ENCODE data around the gene TBC1D22A.

TBC1D22A gene

GRCh38 chr22:46835693-46836092, 73.2 kb downstream of the TBC1D22A start:
- no peak for DNase-seq

- DNase-seq, result peak; percentile 19
These were observed 79.1 kb downstream of the TBC1D22A start for GRCh38 chr22:46841522-46841921.

GRCh38 chr22:46842606-46843005, 80.2 kb downstream of the TBC1D22A start:
- no peak for DNase-seq

GRCh38 chr22:46843821-46844255, 81.4 kb downstream of the TBC1D22A start:
- peak; percentile 33 for DNase-seq

GRCh38 chr22:46844606-46845210, 82.3 kb downstream of the TBC1D22A start:
- DNase-seq, result no peak

GRCh38 chr22:46845296-46846149, 83.1 kb downstream of the TBC1D22A start:
- peak; percentile 68 for DNase-seq

GRCh38 chr22:46846150-46846831, 83.8 kb downstream of the TBC1D22A start:
- no peak for DNase-seq

GRCh38 chr22:46846832-46847355, 84.4 kb downstream of the TBC1D22A start:
- DNase-seq, result no peak

GRCh38 chr22:46848197-46848596, 85.7 kb downstream of the TBC1D22A start:
- peak; percentile 40 for DNase-seq

GRCh38 chr22:46849101-46849500, 86.7 kb downstream of the TBC1D22A start:
- no peak for DNase-seq

- DNase-seq, result no peak
These were observed 87.5 kb downstream of the TBC1D22A start for GRCh38 chr22:46849951-46850350.

- no peak for DNase-seq
These were observed 88.9 kb downstream of the TBC1D22A start for GRCh38 chr22:46851311-46851710.

GRCh38 chr22:46851941-46852340, 89.5 kb downstream of the TBC1D22A start:
- no peak for DNase-seq

- DNase-seq, result no peak
These were observed 90.3 kb downstream of the TBC1D22A start for GRCh38 chr22:46852771-46853170.

GRCh38 chr22:46853191-46853590, 90.7 kb downstream of the TBC1D22A start:
- DNase-seq, result no peak

- DNase-seq, result no peak
These were observed 91.8 kb downstream of the TBC1D22A start for GRCh38 chr22:46854125-46854870.

GRCh38 chr22:46855681-46856080, 93.2 kb downstream of the TBC1D22A start:
- DNase-seq, result no peak

GRCh38 chr22:46856661-46857060, 94.2 kb downstream of the TBC1D22A start:
- no peak for DNase-seq

GRCh38 chr22:46857142-46857884, 94.9 kb downstream of the TBC1D22A start:
- DNase-seq, result peak; percentile 61

GRCh38 chr22:46857885-46858143, 95.4 kb downstream of the TBC1D22A start:
- no peak for DNase-seq

GRCh38 chr22:46858181-46858771, 95.8 kb downstream of the TBC1D22A start:
- DNase-seq, result no peak

GRCh38 chr22:46860562-46860961, 98.1 kb downstream of the TBC1D22A start:
- no peak for DNase-seq
